OCI-LY7 (cell line): ENCODE measurements around the gene NMRK2. TPM values are rescaled to one million over a fixed set of nuclear protein-coding genes. Genes with fewer than 3 reads are reported as not detected.

Source experiments
- BruUV-seq: library from RNA; stranded (reverse); fragments of 400-500 nt; replicated peaks from 2 replicates; lab custom pipeline; 2021; lab: Mats Ljungman, UMichigan
- CTCF ChIA-PET: fragments of 300-600 bp; sonication (Branson Sonifier 250); formaldehyde crosslinking; loops from one replicate; lab custom pipeline; 2022; ENCODE audit warnings: antibody characterized with exemption; ENCODE audit not compliant: unreplicated experiment; lab: Charles Lee
- POLR2A ChIA-PET: fragments of 300-600 bp; sonication (Branson Sonifier 250); formaldehyde crosslinking; loops from one replicate; lab custom pipeline; 2022; ENCODE audit warnings: antibody characterized with exemption; lab: Charles Lee
- DNase-seq: peaks from one replicate; pipeline ENCODE4 v3.0.0-alpha.2; 2015; ENCODE audit warnings: low spot score
- H2AFZ ChIP-seq: fragments of 200-600 bp; sonication (generic), shearing (Covaris generic); 2 replicates; pipeline ENCODE4 v1.6.1; 2014; ENCODE audit warnings: mild to moderate bottlenecking, antibody characterized with exemption, low read length, moderate library complexity
- H3K27ac ChIP-seq: fragments of 200-600 bp; sonication (generic); 2 replicates; pipeline ENCODE4 v1.5.1; 2014; ENCODE audit warnings: mixed run types, low read depth, mild to moderate bottlenecking, moderate library complexity, low read length, inconsistent platforms; ENCODE audit not compliant: poor library complexity, severe bottlenecking
- H3K36me3 ChIP-seq: fragments of 200-600 bp; sonication (generic); 2 replicates; pipeline ENCODE4 v1.6.1; 2014; ENCODE audit warnings: mild to moderate bottlenecking, antibody characterized with exemption, low read length, moderate library complexity, mixed read lengths; ENCODE audit not compliant: insufficient read depth
- H3K4me1 ChIP-seq: fragments of 200-600 bp; sonication (generic); 2 replicates; pipeline ENCODE4 v1.5.1; 2014; ENCODE audit warnings: mild to moderate bottlenecking, low read length; ENCODE audit not compliant: insufficient read depth, poor library complexity, severe bottlenecking
- H3K4me2 ChIP-seq: fragments of 200-600 bp; sonication (generic); 2 replicates; pipeline ENCODE4 v1.6.1; 2014; ENCODE audit warnings: mild to moderate bottlenecking, low read length
- H3K4me3 ChIP-seq: fragments of 200-600 bp; sonication (generic); 2 replicates; pipeline ENCODE4 v1.5.1; 2014; ENCODE audit warnings: mild to moderate bottlenecking, low read depth, low read length; ENCODE audit not compliant: poor library complexity, severe bottlenecking
- H3K79me2 ChIP-seq: fragments of 200-600 bp; sonication (generic); 2 replicates; pipeline ENCODE4 v1.6.1; 2016; ENCODE audit warnings: low read depth, mild to moderate bottlenecking, low read length, moderate library complexity, mixed read lengths; ENCODE audit not compliant: insufficient read depth
- H3K9me2 ChIP-seq: fragments of 200-600 bp; sonication (generic); 2 replicates; pipeline ENCODE4 v1.6.1; 2016; ENCODE audit warnings: mild to moderate bottlenecking, low read length, mixed read lengths; ENCODE audit not compliant: insufficient read depth
- H3K9me3 ChIP-seq: fragments of 200-600 bp; sonication (generic); 2 replicates; pipeline ENCODE4 v1.6.1; 2014; ENCODE audit warnings: mild to moderate bottlenecking, mixed run types, low read length, mixed read lengths
- H4K20me1 ChIP-seq: fragments of 200-600 bp; sonication (generic); 2 replicates; pipeline ENCODE4 v1.6.1; 2014; ENCODE audit warnings: mild to moderate bottlenecking, antibody characterized with exemption, low read length, moderate library complexity, mixed read lengths; ENCODE audit not compliant: insufficient read depth
- EZH2phosphoT487 ChIP-seq: fragments of 200-600 bp; sonication (generic); IDR thresholded peaks from 2 replicates; pipeline ENCODE4 v1.6.1; 2018; ENCODE audit warnings: low read depth, borderline replicate concordance, mild to moderate bottlenecking, mixed run types, antibody characterized with exemption, low read length, moderate library complexity, mixed read lengths
- intact Hi-C: fragments of 100-400 bp; cut with micrococcal nuclease; formaldehyde crosslinking; loops from one replicate; pipeline ENCODE4 v1.10.0; 2022; ENCODE audit not compliant: unreplicated experiment
- total RNA-seq, 2 experiments: library from RNA; depleted of rRNA in 1 of 2; stranded (reverse); fragments of >200 nt in 1 of 2; shearing (Covaris generic) in 1 of 2; gene quantifications; 2 replicates each; pipeline ENCODE4 v1.2.3, GENCODE V29; 2014 to 2022
- TF ChIP-seq, protein P1 (sequence below): fragments of 200-600 bp; sonication (generic); conservative IDR thresholded peaks from 2 replicates; pipeline ENCODE4 v1.5.1; 2014; ENCODE audit warnings: mild to moderate bottlenecking, antibody characterized with exemption, low read length, moderate library complexity, mixed read lengths

The NMRK2 gene
- total RNA-seq, 2 experiments from 2014 or later: not detected

DNA sequence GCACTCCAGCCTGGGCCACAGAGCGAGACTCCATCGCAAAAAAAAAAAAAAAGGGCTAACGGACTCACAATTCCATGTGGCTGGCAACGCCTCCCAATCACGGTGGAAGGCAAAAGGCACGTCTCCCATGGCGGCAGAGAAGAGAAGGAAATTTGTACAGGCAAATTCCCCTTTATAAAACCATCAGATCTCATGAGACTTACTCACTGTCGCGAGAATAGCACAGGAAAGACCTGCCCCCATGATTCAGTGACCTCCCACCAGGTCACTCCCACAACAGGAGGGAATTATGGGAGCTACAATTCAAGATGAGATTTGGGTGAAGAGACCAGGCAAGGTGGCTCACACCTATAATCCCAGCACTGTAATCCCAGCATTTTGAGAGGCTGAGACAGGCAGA is 18.7 kb upstream of the NMRK2 start:
- Histone ChIP-seq H3K9me3 (peaks cover 5% of the 10 kb centered on the region), H3K36me3 (no peaks in the 10 kb centered on the region), H2AFZ (no peak overlapping the region), H3K4me3 (no peak overlapping the region), H4K20me1 (no peaks in the 10 kb centered on the region), H3K79me2 (no peaks in the 10 kb centered on the region), H3K4me1 (no peaks in the 10 kb centered on the region), H3K9me2 (no peaks in the 10 kb centered on the region), H3K27ac (no peak overlapping the region), H3K4me2 (no peak overlapping the region)
- ChIA-PET CTCF (no interaction called here), POLR2A (no interaction called here)
- TF ChIP-seq, protein P1, sequence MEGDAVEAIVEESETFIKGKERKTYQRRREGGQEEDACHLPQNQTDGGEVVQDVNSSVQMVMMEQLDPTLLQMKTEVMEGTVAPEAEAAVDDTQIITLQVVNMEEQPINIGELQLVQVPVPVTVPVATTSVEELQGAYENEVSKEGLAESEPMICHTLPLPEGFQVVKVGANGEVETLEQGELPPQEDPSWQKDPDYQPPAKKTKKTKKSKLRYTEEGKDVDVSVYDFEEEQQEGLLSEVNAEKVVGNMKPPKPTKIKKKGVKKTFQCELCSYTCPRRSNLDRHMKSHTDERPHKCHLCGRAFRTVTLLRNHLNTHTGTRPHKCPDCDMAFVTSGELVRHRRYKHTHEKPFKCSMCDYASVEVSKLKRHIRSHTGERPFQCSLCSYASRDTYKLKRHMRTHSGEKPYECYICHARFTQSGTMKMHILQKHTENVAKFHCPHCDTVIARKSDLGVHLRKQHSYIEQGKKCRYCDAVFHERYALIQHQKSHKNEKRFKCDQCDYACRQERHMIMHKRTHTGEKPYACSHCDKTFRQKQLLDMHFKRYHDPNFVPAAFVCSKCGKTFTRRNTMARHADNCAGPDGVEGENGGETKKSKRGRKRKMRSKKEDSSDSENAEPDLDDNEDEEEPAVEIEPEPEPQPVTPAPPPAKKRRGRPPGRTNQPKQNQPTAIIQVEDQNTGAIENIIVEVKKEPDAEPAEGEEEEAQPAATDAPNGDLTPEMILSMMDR: no peak
- TF ChIP-seq EZH2phosphoT487: no peak
- intact Hi-C loops: no loop called here
- no TSS peak for BruUV-seq
- no peak for DNase-seq

DNA sequence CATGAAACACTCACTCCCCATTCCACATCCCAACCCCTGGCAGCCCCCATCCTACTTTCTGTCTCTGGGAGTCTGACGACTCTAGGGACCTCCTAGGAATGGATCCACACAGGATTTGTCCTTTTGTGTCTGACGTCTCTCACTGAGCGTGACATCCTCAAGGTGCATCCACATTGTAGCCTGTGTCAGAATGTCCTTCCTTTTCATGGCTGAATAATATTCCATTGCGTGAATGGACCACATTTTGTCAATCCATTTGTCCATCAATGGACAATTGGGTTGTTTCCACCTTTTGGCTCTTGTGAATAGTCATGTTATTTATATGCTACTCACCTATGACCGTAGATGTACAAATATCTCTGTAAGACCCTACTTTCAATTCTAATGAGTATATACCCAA is 16.8 kb upstream of the NMRK2 start:
- ChIA-PET POLR2A (no interaction called here), CTCF (no interaction called here)
- no peaks in the 10 kb centered on the region for H3K36me3 ChIP-seq
- no peak for DNase-seq
- H3K9me2 ChIP-seq: no peaks in the 10 kb centered on the region
- BruUV-seq: no TSS peak
- no peaks in the 10 kb centered on the region for H3K79me2 ChIP-seq
- H3K27ac ChIP-seq: no peak overlapping the region
- H3K4me3 ChIP-seq: no peak overlapping the region
- H3K4me2 ChIP-seq: no peak overlapping the region
- H3K9me3 ChIP-seq: 0 out of 2 replicates have a peak, but pooled peaks cover 3% of the 10 kb centered on the region
- TF ChIP-seq, protein P1: no peak
- no peak for TF ChIP-seq EZH2phosphoT487
- no peak overlapping the region for H2AFZ ChIP-seq
- H4K20me1 ChIP-seq: no peaks in the 10 kb centered on the region
- intact Hi-C loops: no loop called here
- no peaks in the 10 kb centered on the region for H3K4me1 ChIP-seq

DNA sequence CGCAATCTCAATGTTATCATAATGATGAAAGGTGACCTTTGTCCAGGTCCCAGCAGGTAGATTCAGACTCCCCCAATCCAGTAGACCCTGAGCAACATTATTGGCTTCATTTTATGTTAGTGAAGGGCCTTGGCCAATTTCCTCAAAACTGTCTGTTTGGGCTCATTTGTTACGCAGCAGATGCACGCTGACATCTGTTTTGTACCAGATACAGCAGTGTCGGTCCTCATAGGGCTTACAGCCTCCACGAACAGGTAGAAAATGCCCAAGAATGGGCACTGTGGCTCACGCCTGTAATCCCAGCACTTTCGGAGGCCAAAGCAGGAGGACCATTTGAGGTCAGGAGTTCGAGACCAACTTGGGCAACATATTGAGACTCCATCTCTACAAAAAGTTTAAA is 13.1 kb upstream of the NMRK2 start:
- Histone ChIP-seq H3K79me2 (no peaks in the 10 kb centered on the region), H2AFZ (no peak overlapping the region), H3K9me3 (0 out of 2 replicates have a peak, but pooled peaks cover 3% of the 10 kb centered on the region), H3K4me3 (no peak overlapping the region), H4K20me1 (no peaks in the 10 kb centered on the region), H3K4me2 (no peak overlapping the region), H3K4me1 (no peaks in the 10 kb centered on the region), H3K9me2 (no peaks in the 10 kb centered on the region), H3K36me3 (no peaks in the 10 kb centered on the region), H3K27ac (no peak overlapping the region)
- ChIA-PET CTCF (no interaction called here), POLR2A (no interaction called here)
- no peak for DNase-seq
- intact Hi-C loops: no loop called here
- TF ChIP-seq, protein P1: no peak
- BruUV-seq: no TSS peak
